GM12864 (cell line): ENCODE measurements around the gene CRTAP.
"Not testable (repeated sequence)": the region's sequence is repeated elsewhere in the genome, so short reads cannot be mapped to it uniquely, and the experiment has no call there.

Source experiments
- DNase-seq: peaks from one replicate; pipeline ENCODE4 v3.0.0-alpha.2; 2011; ENCODE audit warnings: low read depth
- H3K4me3 ChIP-seq: 2 replicates; pipeline ENCODE4 v1.5.1; 2011; ENCODE audit warnings: mild to moderate bottlenecking, low read depth, low read length, control low read depth
- TF ChIP-seq, protein P1 (sequence below): IDR thresholded peaks from 2 replicates; pipeline ENCODE4 v1.5.1; 2011; ENCODE audit warnings: low read depth, mild to moderate bottlenecking, moderate library complexity, low read length, control low read depth, inconsistent platforms; ENCODE audit errors: missing control alignments

The CRTAP gene

DNA sequence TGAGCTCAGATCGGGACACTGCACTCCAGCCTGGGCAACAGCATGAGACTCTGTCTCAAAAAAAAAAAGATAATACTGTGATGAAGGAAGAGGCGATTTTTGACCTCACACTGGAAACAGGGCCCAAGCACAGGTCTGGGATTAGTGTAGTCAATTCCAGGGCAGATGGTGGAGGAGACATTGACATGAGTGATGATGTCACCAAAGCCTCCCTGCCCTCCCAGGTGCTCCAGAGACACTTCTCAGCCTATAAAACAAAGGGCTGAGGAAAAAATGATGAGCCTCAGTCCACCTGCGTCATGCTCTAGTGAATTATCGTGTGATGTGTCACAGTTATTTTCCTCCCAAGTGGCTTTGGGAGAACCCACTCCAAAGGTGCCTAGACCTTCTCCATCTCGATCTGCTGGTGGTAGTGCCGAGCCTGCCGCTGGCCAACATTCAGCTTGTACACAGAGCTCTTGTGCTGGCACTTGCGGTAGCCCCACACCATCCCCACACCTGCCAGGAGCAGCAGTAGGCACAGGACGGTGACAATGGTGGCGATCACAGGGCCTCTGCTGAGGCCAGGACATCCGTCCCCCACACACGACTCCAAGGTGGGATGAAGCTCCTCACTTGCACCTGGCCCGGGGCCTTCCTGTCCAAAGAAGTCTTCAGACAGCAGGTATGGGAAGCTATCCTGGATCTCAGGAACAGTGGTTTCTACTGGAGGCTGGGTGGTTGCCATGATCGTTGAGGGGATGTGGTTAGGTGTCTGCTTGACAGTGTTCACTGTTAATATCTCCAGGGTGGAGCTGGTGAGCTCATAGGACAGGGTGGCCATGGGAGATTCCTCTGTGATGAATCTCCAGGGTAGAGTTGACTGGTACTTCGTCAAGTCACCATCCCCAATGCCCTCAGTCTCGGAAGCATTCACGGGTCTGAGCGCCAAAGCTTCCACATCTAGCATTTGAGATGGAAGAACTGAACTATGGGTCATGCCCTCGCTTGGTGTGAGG lies 38.8 kb downstream of the CRTAP start:
- TF ChIP-seq, protein P1, sequence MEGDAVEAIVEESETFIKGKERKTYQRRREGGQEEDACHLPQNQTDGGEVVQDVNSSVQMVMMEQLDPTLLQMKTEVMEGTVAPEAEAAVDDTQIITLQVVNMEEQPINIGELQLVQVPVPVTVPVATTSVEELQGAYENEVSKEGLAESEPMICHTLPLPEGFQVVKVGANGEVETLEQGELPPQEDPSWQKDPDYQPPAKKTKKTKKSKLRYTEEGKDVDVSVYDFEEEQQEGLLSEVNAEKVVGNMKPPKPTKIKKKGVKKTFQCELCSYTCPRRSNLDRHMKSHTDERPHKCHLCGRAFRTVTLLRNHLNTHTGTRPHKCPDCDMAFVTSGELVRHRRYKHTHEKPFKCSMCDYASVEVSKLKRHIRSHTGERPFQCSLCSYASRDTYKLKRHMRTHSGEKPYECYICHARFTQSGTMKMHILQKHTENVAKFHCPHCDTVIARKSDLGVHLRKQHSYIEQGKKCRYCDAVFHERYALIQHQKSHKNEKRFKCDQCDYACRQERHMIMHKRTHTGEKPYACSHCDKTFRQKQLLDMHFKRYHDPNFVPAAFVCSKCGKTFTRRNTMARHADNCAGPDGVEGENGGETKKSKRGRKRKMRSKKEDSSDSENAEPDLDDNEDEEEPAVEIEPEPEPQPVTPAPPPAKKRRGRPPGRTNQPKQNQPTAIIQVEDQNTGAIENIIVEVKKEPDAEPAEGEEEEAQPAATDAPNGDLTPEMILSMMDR: no peak
- no peak for DNase-seq
- no peak overlapping the region for H3K4me3 ChIP-seq

DNA sequence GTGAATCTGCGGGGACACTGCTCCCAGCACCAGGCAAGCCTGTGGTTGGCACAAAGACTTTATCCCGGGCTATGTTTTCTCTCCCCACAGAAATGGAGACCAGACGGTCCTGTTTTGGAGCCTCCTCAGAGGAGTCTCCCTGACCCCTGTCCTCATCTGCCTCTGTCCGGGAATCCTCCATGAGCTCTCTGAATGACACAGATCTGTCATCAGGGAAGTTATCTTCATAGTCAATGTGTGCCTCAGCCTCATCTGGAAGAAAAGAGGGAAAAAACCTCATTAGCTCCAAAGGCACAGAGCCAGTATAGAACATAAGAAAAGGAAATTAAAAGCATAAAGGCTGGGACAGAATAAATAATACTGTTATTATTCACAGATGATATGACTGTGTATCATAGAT lies 40.0 kb downstream of the CRTAP start:
- TF ChIP-seq, protein P1: no peak
- H3K4me3 ChIP-seq: no peak overlapping the region
- DNase-seq: no peak

DNA sequence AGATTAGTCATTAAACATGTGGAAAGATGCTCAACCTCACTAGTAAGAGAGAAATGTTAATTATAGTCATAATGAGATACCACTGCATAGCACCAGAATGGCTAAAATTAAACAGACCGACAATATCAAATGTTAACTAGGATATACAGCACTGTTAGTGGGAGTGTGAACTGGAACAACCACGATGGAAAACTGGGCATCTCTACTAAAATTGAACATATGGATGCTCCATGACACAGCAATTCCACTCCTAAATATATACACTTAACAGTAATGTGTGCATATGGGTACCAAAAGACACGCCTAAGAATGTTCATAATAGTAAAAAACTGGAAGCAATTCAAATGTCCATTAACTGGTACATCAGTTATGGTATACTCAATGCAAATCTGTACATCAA lies 41.5 kb downstream of the CRTAP start:
- DNase-seq: no peak
- H3K4me3 ChIP-seq: no peak overlapping the region
- TF ChIP-seq, protein P1: no peak

DNA sequence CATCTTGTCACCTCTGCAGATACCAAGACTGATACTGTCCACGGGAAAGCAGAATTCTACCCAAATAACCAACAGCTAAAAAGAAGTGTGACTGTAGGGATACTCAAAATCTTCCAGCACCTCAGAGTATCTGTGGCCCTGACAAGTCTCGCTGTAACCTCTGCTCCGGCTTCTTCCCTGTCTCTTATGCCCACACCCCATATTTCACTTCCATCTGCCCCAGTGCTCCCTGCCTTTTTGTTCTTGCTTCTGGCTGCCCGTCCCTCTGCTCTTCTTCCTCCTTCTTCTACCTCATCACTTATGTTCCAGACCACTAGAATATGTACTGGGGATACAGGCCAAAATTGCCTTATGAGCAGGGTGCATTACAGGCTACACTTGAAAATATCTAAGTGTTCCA lies 45.4 kb downstream of the CRTAP start:
- TF ChIP-seq, protein P1: no peak
- H3K4me3 ChIP-seq: no peak overlapping the region
- no peak for DNase-seq

DNA sequence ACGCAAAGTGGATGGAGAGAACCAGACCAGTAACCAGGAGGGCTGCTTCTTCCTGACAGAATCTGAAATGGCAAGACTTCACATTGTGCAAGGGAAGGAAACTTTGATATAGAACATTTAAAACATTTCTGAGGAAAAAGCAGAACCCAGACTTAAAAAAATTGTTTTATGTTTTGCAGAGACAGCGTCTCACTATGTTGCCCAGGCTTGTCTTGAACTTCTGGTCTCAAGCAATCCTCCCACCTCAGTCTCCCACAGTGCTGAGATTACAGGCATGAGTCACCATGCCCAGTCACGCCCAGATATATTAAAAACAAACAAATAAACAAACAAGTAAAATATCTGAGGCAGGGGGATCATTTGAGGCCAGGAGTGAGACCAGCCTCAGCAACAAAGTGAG lies 46.2 kb downstream of the CRTAP start:
- DNase-seq: no peak
- TF ChIP-seq, protein P1: no peak
- no peak overlapping the region for H3K4me3 ChIP-seq

DNA sequence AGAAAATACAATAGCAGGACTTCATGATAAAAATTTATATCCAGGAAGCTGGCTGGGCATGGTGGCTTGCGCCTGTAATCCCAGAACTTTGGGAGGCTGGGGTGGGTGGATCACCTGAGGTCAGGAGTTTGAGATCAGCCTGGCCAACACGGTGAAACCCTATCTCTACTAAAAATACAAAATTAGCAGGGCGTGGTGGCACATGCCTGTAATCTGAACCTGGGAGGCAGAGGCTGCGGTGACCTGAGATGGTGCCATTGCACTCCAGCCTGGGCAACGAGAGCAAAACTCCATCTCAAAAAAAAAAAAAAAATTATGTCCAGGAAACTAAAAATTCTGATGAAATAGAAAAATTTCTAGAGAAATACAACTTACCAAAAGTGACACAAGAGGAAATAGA lies 48.8 kb downstream of the CRTAP start:
- not testable (repeated sequence) for H3K4me3 ChIP-seq, DNase-seq

DNA sequence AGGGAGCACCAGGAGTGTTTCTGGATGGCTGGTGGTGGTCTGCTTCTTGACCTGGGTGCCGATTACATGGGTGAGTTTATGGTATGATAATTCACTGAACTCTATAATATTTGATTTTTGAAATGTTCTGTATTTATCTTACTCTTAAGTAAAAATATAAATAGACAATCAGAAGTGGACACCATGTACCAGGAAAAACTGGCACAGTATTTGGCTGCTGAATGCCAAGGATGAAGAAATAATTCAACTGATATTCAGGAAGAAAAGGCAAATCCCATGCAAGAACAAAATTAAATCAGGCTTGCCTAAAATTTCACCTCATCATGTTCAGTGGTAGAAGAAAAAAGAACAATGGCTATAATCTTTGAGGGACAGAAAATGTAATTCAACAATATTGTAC lies 51.6 kb downstream of the CRTAP start:
- TF ChIP-seq, protein P1: no peak
- no peak for DNase-seq

More for the DNA sequence above, 51.6 kb downstream of the CRTAP start:
- H3K4me3 ChIP-seq: no peak overlapping the region
